Stimulated activated CD8-positive, alpha-beta memory T cell treated with anti-CD3 and anti-CD28 coated beads, Interleukin-4, amount 100 ng/mL, for 1 hour (primary cell): Measurements from ENCODE around the gene TRIOBP.

Source experiments
- DNase-seq, 2 donors: peaks; one replicate each; pipeline ENCODE4 v3.0.0-alpha.2; 2020; ENCODE audit warnings: low read depth in 2 of 2, low spot score in 1 of 2

The TRIOBP gene

DNA sequence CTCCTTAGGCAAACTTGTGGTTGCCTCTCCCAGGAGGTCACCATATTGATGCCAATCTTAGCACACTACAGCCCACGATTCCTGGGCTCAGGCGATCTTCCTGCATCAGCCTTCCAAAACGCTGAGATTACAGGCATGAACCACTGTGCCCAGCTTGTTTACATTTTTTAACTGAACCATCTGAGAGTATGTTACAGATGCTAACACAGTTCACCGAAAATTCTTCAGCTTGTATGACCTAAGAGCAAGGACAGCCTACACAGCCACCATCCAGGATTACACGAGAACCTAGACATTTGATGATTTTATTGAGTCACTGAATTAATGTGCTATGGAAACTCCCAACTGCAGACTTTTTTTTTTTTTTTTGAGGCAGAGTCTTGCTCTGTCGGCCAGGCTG, 27.3 kb upstream of the TRIOBP start:
- DNase-seq = no peak

DNA sequence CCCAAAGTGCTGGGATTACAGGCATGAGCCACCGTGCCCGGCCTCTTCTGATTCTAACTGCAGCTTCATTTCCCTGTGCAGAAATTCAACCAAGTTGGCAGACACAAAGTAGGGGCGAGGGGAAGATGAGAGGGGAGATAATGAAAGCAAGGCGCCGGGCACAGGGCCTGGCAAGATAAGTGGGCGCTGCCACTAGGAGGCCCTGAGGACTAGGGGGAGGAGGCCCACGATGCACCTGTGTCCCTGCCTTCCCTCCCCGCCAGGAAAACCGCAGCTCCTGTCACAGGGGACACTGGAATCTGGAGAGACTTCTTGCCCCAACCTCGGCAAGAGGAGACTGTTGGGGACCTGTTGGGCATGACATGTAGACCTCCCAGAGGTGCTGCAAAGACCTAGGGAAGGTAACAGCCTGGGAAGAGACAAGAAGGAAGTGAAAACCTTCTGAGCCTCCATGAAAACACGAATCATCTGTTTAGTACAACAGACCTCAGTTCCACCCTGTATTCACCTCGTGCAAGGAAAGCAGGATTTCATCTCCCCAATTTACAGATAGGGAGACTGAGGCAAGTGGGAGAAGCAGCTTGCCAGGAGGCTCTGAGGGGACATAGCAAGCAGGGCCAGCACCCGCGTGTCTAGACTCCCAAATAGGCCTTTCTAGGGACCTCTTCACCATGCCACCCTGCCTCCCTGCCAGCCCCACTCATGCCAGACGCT, 24.5 kb upstream of the TRIOBP start:
- no peak for DNase-seq

DNA sequence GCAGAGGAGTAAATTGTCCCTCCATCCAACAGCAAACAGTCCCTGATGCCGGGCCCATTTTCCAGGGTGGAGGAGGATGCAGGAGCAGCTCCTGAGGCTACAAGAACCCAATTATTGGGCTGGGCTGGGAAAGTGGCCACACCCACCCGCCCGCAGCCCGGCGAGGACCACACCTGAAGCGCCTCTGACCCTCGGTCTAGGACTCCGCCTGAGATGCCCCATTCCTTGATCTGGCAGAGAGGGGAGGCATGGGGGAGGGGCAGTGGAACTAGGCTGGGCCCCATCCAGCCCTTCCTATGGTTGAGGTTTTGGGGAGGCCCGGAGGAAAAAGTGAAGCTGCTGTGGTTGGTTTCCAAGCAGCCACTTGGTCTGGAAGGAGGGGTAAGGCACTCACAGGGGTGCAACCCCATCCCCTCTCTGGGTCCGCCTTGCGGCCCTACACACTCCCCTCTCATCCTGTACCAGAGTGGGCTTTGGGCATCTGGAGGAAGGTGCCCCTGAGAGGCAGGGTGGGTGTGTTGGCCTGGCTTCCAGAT, 23.9 kb upstream of the TRIOBP start:
- no peak for DNase-seq

DNA sequence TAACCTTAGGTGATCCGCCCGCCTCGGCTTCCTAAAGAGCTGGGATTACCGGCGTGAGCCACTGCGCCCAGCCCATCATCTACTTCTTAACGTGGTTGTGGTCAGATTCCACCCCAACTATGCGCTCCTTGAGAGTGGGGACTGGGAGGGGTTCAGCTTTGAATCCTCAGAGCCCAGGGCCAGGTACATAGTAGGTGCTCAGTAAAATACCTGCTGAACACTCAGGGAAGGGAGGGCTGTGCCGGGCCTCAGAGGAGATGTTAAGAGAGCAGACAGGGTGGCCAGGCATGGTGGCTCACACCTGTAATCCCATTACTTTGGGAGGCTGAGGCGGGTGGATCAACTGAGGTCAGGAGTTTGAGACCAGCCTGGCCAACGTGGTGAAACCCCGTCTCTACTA, 22.6 kb upstream of the TRIOBP start:
- no peak for DNase-seq

DNA sequence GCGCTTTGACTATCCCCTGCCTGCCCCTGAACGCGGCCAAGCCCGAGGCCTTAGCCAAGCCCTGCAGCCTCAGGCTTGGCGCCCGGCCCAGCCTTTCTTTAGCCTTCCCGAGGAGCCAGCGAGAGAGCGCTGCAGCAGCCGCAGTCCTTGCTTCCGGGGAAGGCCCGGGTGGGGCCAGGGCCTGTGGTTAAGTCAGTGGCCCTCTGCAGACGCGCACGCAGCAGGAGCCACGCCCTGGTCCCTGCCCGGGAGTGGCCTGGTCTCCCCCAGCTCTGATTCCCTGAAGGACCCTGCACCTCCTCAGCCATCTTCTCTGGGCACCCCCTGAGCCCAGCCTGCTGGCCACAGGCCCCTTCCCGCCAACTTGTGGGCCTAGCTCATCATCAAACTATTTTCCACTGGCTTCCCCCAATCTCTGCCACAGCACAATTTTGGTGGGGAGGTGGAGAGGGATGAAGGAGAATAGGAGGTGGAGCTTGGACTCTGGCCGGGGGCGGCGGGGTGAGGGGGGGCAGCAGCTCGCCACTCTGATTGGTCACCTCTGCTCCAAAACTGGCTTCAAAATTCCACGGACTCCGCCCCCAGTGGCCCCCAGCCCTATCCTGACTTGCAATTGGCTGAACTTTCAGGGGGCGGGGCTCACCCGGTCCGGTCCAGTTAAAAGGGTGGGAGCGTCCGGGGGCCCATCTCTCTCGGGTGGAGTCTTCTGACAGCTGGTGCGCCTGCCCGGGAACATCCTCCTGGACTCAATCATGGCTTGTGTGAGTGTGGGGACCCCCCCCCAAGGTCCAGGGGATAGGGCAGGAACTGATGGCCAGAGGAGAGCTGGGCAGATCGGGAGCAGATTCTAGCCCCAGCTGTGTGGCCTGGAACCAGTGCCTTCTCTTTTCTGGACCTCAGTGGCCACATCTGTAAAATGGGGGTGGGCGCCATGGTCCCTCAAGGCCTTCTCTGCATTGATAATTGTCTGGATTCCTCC, 21.6 kb upstream of the TRIOBP start, which contains the start of gene LGALS1:
Gene LGALS1 (plus strand): TSS at position 686 of the 979 bp plus-strand sequence. CDS start 67 bp downstream, at position 753.
- DNase-seq = peak in 1 of 2 donors; percentile 33

DNA sequence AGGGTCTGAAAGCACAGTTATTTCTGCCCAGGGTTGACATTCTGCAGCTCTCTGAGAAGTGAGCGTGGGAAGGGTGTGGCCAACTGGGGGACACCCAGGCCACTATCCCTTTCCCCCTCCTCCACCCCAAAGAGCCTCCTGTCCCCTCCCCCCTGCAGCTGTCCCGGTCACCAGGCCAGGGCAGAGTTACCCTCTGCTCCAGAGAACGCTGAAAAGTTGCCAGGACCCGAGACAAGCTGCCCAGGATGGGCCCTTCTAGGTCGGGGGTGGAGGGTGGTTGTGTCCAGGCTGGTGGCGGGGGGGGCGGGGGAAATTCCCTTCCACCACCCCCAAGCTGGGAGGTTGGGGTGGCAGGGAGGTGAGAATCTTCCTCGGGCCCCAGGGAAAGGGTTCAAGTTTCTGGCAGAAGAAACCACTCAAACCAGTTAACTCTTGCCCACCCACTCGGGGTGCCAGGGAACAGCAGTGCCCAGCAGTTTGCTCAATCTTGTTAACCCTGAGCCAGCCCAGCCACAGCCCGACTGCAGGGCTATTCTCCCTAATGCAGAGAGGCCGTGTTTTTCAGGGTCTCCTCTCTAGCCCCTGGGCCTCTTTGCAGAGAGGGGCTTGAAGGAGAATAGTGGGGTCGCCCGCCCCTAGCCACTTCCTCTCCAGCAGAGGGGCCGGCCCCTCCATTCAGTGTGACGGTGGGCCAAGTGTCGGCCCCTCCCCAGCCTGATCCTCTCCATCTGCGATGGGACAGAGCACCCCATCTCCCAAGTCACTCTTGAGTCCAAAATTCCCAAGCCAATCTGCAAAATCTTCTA, 20.7 kb upstream of the TRIOBP start:
- no peak for DNase-seq

DNA sequence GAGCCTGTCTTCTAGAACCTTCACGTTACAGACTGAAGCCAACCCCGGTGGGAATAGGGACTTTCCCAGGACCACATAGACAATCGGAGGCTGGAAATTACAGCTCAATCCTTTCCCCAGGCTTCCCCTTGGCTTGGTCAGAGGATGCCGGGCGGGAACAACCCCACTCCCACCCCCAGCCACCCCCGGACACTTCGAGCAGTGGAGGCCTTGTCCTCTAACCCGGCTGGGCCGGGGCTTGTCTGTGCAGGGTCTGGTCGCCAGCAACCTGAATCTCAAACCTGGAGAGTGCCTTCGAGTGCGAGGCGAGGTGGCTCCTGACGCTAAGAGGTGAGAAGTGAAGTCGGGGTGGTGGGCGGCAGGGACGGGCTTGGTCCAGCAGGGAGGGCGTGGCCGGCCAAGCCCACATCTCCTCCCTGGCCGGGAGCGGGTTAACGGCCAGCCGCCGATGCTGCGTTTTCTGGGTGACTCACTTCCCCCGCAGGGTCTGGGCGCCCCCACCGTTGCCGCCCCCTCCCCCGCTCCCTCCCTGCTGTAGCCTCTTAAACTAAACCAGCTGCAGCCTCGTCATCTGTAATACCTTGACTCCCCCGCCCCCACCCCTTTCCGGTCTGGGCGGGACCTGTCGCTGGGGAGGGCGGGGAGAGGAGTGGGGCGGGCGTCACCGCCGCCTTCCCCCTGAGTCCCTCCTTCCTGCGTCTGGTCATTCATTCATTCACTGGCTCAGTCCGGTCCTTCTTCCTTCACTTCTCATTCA, 19.9 kb upstream of the TRIOBP start:
- DNase-seq = peak; percentile 89 to 91

DNA sequence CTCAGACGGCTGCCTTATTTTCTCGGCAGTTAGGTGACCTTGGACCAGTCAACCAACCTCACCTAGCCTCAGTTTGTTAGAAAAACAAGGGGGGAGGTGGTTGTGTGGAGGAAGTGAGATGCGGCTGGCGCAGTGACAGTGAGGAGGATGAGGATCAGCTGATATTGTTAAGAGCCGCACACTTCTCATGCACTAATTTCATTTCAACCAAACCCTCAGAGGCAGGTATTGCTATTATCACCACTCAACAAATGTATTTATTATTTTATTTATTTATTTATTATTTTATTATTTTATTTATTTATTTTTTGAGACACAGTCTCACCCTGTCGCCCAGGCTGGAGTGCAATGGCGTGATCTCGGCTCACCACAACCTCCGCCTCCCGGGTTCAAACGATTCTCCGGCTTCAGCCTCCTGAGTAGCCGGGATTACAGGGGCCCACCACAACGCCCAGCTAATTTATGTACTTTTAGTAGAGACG, 19.3 kb upstream of the TRIOBP start:
- DNase-seq = peak in 1 of 2 donors; percentile 34

DNA sequence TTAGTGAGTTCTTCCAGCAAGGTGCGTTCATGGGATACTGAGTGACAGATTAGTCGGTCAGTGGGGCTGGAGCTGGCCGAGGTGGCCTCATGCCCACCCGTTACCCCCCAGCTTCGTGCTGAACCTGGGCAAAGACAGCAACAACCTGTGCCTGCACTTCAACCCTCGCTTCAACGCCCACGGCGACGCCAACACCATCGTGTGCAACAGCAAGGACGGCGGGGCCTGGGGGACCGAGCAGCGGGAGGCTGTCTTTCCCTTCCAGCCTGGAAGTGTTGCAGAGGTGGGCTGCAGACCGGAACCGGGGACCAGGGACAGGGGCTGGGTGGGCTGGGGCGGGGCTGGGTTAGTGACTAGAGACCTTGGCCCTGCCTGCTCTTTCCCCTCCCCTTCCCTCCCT, 18.5 kb upstream of the TRIOBP start:
- no peak for DNase-seq

DNA sequence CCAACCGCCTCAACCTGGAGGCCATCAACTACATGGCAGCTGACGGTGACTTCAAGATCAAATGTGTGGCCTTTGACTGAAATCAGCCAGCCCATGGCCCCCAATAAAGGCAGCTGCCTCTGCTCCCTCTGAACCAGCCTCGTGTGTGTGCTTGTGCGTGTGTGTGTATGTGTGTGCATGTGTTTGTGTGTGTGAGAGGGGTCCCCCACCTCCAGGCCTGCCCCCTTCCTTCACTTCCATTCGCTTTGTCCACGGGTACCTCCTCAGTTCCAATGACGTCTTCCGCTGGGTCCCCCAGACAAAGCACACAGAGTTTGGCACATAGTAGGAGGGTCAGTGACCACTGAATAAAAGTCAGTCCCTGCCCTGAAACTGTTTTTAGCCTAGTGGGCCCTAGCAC, 17.2 kb upstream of the TRIOBP start:
- DNase-seq = no peak

DNA sequence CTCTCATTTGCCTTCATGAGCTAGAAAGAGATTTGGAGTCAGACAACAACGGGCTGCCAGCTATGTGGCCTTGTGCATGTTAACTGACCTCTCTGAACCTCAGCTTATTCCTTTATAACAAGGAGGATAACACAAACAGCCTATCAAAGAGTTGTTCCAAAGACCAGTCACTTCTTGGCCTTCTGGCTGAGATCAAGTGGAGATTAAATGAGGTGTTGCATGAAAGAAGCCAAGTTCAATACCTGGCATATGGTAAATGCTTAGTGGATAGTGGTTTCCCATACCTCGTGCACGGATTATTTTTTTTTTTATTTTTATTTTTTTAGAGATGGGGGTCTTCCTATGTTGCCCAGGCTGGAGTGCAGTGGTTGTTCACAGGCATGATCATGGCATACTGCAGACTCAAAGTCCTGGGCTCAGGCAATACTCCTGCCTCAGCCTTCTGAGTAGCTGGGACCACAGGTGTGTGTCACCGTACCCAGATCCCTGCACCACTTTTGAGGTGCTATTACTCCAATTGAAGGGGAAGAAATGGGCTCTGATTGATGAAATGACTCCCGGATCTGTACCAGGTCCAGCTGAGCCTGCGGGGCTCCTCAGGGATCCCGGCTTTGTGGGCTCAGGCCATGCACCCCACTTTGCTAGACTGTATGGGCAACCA, 16.5 kb upstream of the TRIOBP start:
- DNase-seq = no peak

DNA sequence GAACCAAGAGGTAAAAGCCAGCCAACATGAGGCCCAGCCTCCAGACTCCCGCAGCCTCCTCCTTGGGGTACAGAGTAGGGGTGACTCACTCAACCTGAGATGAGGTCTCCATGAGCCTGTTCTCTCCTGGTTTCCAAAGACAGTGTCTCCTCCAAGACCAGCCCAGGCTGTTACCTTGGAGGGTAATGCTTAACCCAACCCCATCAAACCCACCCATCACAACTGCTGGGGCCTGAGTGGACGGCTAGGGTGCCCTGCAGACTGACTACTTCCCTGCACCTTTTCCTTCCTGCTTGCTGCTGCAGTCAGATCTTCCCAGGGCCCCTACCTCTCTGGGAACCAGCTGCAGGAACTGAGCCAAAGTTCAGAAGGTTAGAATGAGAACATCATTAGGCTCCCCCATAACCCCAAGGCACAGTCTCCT, 15.8 kb upstream of the TRIOBP start:
- DNase-seq = no peak

DNA sequence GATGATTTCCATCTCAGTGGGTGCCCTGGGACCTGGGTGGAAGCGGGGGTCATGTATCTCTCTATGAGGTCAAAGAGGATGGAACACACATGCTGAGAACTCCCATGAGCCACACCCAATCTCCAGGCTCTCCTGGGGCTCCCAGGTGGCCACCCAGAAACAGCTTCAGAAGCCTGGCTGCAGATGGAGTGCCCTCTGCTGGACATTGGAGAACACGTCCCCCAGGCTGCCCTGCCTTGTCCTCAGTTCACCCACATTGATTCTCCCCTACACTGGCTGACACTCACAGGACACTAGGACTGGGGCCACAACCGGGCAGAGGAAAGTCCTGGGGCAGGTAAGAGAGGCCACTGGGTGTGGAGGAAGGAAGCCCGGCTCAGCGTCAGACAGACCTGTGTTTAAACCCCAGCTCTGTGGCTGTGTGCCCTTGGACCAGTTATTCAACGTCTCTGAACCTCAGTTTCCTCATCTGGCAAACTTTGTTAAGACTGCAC, 15.2 kb upstream of the TRIOBP start:
- DNase-seq = peak in 1 of 2 donors; percentile 64

DNA sequence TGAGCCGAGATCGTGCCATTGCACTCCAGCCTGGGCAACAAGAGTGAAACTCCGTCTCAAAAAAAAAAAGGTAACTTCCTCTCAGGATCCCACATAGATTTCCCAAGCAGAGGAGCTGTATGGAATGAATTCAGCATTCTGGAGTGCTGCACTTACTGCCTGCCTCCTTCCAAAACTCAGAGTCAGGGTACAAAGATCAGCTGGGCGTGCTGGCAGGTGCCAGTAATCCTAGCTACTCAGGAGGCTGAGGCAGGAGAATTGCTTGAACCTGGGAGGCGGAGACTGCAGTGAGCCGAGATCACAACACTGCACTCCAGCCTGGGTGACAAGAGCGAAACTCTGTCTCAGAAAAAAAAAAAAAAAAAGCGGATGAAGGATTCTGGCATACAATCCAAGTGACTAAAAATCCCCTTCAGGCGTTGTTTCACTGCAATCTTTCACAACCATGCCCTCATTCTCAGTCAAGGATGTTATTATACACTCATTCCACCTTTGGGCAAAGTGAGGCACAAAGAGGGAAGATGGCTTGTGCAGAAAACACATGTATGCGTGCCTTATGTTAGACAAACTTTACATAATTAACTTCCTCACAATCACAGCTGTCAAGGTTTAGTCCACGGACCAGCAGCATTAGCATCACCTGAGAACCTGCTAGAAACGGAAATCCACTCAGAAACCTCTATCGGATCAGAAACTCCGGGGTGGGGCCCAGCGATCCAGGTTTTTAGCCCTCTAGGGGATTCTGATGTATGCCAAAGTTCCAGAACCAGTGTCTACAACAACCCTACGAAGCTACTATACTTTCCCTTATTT, 11.8 kb upstream of the TRIOBP start:
- DNase-seq = no peak

DNA sequence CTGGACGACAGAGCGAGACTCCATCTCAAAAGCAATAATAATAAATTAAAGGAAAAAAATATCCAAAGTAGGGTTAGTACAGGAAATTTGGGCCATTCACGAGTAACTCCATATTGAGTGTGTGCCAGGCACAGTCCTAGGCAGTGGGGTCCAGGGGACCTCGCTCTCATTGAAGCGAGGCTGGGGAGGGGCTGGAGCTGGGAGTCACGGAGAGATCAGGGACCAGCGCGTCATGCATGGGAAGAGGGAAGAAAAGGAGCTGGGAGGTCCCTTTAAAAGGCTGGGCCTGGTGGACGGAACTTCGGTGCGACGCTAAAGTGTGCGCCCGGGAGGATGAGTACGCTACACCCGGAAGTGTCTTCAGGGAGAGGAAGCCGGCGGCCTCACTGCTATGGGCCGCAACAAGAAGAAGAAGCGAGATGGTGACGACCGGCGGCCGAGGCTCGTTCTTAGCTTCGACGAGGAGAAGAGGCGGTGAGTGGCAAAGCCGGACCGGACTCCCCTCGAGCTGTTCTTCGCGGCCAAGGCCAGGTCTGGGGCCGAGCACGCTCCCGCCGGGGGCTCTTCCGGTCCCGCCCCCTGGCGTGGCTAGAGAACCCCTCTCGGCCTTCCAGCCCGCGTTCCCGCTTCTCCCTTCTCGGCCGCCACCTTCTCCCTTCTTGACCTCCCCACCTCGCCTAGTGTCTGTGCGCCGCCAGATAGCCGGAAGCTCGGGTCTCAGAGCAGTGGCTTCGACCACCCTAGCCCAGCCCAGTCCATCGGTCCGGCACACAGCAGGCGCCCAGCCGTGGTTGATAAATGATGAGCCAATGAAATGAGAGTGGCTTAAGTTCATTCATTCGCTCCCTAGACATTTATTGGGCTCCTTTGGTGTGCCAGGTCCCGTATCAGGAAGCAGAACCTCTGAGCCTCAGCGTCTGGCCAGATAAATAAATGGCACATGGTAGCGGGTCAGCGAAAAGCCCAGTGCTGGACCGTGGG, 10.6 kb upstream of the TRIOBP start, which contains the start of gene NOL12:
Gene NOL12 (plus strand): TSS at position 342 of the 981 bp plus-strand sequence. CDS start 50 bp downstream, at position 392.
- DNase-seq = peak; percentile 49 to 50

DNA sequence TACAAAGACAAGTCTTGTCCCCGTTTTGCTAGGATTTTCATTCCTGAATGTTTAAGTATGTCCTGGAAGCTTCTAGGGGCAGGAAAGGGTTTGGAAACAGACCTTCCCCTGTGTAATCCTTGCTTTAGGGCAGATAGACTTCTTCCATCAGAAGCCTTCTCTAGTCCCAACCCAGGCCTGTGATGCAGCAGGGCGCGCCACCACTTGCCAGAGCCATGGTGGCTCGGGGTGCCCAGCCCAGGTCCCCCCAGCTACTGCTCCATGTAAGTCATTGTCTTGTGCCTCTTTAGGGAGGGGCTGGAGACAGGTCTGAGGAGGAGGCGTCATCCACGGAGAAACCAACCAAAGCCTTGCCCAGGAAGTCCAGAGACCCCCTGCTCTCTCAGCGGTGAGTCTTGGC, 6.4 kb upstream of the TRIOBP start:
- no peak for DNase-seq

DNA sequence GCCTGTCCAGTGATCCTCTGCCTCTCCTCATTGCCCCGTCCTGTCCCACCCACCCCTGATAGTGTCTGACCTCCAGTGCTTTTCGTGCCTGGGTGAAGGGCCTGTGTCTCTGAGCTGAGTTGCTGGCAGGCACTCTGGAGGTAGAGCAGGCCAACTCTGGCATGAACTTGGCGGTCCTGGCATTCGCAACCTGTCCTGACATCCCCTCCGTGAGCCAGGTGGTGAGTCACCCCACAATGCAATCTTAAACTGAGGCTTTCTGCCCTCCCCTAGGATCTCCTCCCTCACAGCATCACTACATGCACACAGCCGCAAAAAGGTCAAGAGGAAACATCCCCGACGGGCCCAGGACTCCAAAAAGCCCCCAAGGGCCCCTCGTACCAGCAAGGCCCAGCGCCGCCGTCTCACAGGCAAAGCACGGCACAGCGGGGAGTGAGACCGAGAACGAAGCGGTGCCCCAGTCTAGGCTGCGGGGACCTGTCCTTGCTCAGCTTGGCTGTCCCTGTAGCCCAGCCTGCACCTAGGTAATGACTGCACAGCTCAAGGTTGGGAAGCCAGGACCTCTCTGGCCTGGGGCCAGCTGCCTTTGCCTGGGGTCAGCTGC, 5.8 kb upstream of the TRIOBP start:
- no peak for DNase-seq
